ENCODE measurements around the gene XPO6.

GRCh38 chr16:28260193-28260592 lies 48.4 kb upstream of the XPO6 start:
- TF ChIP-seq CTCF (IDR thresholded peaks at IDR 0.05) (no peak), POLR2A (IDR thresholded peaks at IDR 0.05) (no peak)
